ENCODE measurements around the gene MMP2.

DNA sequence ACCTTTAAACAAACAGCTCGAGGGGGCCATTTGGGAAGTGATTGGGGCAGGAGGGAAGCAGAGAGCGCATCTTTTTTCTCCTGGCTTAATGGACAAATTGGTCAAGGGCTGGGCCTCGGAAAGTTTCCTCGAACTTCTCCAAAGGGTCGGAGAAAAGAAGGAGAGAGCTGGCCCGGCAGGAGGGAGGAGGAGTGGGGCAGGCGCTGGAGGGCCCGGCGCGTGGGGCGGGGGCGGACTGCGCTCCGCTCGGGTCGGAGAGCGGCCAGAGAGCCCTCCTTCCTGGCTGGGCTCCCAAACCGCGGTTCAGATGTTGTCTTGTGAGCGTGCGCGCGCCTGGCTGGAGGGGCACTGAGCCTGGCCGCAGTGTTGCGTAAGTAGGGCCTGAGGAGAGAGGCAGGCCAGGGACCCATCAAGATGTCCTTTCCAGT is 1.2 kb downstream of the MMP2 start:
- TF ChIP-seq, protein P1, sequence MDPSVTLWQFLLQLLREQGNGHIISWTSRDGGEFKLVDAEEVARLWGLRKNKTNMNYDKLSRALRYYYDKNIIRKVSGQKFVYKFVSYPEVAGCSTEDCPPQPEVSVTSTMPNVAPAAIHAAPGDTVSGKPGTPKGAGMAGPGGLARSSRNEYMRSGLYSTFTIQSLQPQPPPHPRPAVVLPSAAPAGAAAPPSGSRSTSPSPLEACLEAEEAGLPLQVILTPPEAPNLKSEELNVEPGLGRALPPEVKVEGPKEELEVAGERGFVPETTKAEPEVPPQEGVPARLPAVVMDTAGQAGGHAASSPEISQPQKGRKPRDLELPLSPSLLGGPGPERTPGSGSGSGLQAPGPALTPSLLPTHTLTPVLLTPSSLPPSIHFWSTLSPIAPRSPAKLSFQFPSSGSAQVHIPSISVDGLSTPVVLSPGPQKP (IDR thresholded peaks at IDR 0.05; ENCODE audit: low read depth, low read length): no peak
- no peak for TF ChIP-seq EP300 (IDR thresholded peaks at IDR 0.05; ENCODE audit: borderline replicate concordance in 1 of 2, control insufficient read depth in 1 of 2, low read depth in 2 of 2, low read length in 2 of 2)
- TF ChIP-seq CHD1 (IDR thresholded peaks at IDR 0.05; ENCODE audit: low read depth, low read length): no peak
- TF ChIP-seq, protein P2, sequence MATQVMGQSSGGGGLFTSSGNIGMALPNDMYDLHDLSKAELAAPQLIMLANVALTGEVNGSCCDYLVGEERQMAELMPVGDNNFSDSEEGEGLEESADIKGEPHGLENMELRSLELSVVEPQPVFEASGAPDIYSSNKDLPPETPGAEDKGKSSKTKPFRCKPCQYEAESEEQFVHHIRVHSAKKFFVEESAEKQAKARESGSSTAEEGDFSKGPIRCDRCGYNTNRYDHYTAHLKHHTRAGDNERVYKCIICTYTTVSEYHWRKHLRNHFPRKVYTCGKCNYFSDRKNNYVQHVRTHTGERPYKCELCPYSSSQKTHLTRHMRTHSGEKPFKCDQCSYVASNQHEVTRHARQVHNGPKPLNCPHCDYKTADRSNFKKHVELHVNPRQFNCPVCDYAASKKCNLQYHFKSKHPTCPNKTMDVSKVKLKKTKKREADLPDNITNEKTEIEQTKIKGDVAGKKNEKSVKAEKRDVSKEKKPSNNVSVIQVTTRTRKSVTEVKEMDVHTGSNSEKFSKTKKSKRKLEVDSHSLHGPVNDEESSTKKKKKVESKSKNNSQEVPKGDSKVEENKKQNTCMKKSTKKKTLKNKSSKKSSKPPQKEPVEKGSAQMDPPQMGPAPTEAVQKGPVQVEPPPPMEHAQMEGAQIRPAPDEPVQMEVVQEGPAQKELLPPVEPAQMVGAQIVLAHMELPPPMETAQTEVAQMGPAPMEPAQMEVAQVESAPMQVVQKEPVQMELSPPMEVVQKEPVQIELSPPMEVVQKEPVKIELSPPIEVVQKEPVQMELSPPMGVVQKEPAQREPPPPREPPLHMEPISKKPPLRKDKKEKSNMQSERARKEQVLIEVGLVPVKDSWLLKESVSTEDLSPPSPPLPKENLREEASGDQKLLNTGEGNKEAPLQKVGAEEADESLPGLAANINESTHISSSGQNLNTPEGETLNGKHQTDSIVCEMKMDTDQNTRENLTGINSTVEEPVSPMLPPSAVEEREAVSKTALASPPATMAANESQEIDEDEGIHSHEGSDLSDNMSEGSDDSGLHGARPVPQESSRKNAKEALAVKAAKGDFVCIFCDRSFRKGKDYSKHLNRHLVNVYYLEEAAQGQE (IDR thresholded peaks at IDR 0.05; ENCODE audit: low read depth, low read length): no peak
- no peak for TF ChIP-seq CTCF (IDR thresholded peaks at IDR 0.05 in 2 of 3, conservative IDR thresholded peaks at IDR 0.05 in 1 of 3; ENCODE audit: control insufficient read depth in 2 of 3, extremely low read depth in 1 of 3, insufficient read depth in 1 of 3, low read depth in 3 of 3, low read length in 3 of 3)
- no peak for TF ChIP-seq ESRRA (IDR thresholded peaks at IDR 0.05; ENCODE audit: low read length)
- no peak for TF ChIP-seq CREB1 (IDR thresholded peaks at IDR 0.05; ENCODE audit: low read depth)
- no peak for TF ChIP-seq SP1 (IDR thresholded peaks at IDR 0.05; ENCODE audit: low read depth, low read length)
- no peak for TF ChIP-seq CHD4 (IDR thresholded peaks at IDR 0.05)

All from GM12878 (cell line).